Cardiac atrium fibroblast (primary cell): ENCODE measurements around the gene TXNDC5. TPM values are rescaled to one million over a fixed set of nuclear protein-coding genes. Genes with fewer than 3 reads are reported as not detected.

ENCODE experiments used
- total RNA-seq: library from RNA; depleted of rRNA; stranded (reverse); fragments of >200 nt; gene quantifications from 2 replicates; pipeline ENCODE4 v1.2.3, GENCODE V29; 2015

TXNDC5 gene
- total RNA-seq, result 497 and 547 TPM in 2 replicates

GRCh38 chr6:7910654-7911344 is at the start of gene TXNDC5:
Gene TXNDC5, minus strand, starts transcription at chr6:7910788. Its CDS starts 12 bp downstream, at chr6:7910776.

Other genes with a start within 250 kb of the TXNDC5 start
- 30.6 and 43.1 TPM in 2 replicates for gene BMP6, start 184.7 kb downstream of the TXNDC5 start, total RNA-seq
- 6.6 and 7.0 TPM in 2 replicates for gene BLOC1S5, start 153.6 kb upstream of the TXNDC5 start, total RNA-seq
- gene EEF1E1, start 191.8 kb upstream of the TXNDC5 start, total RNA-seq, result 12.6 and 52.8 TPM in 2 replicates